GM19099 (cell line): ENCODE results near the gene NUCKS1.

Experiments used
- POLR2A ChIP-seq: IDR thresholded peaks from 3 replicates; pipeline ENCODE4 v1.6.1; 2011; ENCODE audit warnings: low read depth; ENCODE audit not compliant: insufficient read length; ENCODE audit errors: extremely low read depth

Gene NUCKS1, protein sequence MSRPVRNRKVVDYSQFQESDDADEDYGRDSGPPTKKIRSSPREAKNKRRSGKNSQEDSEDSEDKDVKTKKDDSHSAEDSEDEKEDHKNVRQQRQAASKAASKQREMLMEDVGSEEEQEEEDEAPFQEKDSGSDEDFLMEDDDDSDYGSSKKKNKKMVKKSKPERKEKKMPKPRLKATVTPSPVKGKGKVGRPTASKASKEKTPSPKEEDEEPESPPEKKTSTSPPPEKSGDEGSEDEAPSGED

GRCh38 chr1:205750138-205751035 lies at the start of gene NUCKS1:
TSS of gene NUCKS1 (minus strand) at chr1:205750182. CDS start at chr1:205749973, 209 bp downstream.
- no peak for TF ChIP-seq POLR2A

GRCh38 chr1:205798577-205798976 lies 48.6 kb upstream of the NUCKS1 start:
- TF ChIP-seq POLR2A = no peak

- TF ChIP-seq POLR2A = no peak
Observed at GRCh38 chr1:205797168-205797567, 47.2 kb upstream of the NUCKS1 start.

DNA sequence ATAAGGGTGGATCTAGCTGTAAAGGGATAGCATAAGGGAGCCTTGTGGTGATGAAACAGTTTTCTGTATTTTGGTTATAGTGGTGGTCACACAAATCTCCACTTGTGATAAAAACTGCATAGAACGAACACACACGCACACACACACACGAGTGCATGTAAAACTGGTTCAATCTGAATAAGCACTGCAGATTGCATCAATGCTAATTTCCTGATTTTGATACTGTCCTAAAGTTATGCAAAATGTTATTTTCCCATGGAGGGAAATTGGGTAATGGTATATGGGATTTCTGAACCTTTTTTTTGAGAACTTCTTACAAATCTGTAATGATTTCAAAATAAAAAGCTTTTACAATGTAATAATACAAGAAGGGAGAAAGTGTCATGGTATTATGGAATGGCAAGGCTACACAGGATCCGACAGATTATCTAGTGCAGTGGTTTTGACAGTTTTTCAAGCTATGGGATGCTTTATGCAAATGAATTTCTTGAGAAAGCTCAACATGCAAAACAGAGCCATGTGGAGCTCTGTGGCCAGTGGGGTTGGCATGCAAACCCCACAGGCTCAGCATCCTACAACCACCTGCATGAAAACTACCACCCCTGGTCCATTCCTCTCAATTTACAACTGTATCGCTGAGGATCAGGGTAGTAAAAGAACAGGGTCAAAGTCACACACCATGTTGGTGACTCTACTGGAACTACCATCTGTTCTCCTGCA lies 44.2 kb upstream of the NUCKS1 start:
- TF ChIP-seq POLR2A = no peak

- no peak for TF ChIP-seq POLR2A
Observed at GRCh38 chr1:205792961-205793673, 43.1 kb upstream of the NUCKS1 start.

DNA sequence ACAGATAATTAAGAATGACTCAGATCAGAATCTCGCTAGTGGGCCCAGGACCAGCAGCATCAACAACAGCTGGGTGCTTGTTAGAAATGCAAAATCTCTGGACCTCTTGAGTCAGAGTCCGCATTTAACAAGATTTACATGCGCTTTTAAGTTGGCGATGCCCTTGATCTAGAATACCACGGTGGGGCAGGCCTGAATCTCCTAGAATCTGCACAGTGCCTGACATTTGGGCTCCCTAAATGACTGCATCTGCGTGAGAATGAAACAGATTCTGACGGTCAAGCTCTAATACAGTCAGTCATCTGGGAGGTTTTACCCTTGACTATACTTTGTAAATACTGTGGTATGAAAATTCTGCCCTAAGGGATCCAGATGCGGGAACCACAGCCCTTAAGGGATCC lies 42.5 kb upstream of the NUCKS1 start:
- TF ChIP-seq POLR2A = no peak

GRCh38 chr1:205791568-205792180 lies 41.7 kb upstream of the NUCKS1 start:
- no peak for TF ChIP-seq POLR2A

DNA sequence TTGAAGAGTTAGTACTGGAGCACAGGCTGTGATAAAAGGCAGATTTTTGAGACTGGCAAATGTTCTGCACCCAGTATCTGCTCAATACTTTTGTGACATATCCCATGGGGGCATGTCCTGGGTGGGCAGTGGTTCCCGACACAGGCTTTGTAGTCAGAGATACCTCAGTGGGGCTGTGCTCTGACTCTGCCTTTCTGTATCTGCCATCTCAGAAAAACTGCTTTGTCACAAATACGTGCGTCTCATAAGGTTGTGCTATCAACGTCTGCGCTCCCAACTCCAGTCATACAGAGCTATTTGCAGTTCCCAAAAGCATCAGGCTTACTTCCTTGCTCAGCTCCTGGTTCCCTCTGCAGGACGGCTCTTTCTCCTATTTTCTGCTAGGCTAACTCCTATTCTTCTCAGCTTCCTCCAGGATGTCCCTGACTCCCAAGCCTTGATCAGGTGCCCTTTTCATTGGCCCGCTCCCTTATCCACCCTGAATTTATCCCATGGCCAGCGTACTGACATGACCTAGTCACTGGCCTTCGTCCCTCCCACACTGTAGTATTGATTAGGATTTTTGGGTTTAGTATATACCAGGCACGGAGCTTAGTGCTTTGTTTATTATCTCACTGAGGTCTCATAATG lies 37.4 kb upstream of the NUCKS1 start:
- no peak for TF ChIP-seq POLR2A

DNA sequence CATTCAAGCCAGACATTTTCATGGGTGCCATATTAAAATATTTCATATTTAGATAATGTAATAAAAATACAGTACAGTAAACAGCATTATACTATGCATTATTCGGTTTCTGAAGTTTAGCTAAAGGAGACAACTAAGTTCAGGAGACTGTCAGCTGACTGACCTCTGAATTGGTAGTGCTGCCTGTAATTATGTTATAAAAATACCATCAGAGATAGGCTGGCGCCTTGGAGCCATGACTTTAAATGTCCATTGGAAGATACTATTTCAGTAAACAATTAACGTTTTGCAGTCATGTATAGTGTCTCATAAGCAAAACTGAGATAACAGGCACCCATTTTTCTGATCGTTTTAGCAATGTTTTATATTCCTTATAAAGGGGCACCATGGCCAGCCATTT lies 36.6 kb upstream of the NUCKS1 start:
- TF ChIP-seq POLR2A = no peak

GRCh38 chr1:205785446-205785845 lies 35.5 kb upstream of the NUCKS1 start:
- no peak for TF ChIP-seq POLR2A

DNA sequence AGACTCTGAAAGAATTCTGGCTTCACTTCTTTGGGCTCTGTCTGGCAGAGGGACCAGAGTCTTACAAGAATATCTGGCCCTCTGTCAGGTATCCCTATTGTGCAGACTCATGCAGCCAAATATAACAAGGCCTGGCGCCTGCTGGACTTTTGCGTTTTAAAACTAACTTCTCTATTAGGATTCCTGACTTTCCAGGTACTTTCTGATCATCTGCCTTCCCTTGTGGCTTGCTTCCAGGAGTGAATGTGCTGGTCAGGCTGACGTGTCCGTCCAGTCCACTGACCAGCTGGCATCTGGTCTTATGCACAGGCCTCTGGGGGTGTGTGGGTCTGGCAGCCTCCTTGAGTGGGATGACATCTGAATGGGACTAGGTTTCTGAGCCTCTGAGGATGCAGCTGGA lies 33.9 kb upstream of the NUCKS1 start:
- TF ChIP-seq POLR2A = no peak

DNA sequence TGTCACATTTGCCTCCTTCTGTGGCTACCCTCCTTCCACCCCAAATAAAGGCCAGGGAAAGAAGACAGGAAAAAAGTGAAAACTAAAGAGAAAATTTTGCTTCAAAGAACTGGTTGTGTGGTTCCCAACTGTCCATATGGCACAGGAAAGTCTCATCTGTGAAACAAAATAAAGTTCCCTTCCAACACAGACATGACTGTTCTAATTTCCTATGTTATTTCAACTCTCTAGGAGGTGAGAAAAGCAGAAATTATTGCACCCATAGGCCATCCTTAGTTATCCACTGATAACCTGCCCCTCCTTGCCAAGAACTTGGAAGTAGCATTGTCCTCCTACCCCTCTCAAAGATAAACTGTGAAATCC lies 33.4 kb upstream of the NUCKS1 start:
- TF ChIP-seq POLR2A = no peak

GRCh38 chr1:205782627-205783432 lies 32.8 kb upstream of the NUCKS1 start:
- TF ChIP-seq POLR2A = no peak
